ENCODE results near the gene SCYGR3.

DNA sequence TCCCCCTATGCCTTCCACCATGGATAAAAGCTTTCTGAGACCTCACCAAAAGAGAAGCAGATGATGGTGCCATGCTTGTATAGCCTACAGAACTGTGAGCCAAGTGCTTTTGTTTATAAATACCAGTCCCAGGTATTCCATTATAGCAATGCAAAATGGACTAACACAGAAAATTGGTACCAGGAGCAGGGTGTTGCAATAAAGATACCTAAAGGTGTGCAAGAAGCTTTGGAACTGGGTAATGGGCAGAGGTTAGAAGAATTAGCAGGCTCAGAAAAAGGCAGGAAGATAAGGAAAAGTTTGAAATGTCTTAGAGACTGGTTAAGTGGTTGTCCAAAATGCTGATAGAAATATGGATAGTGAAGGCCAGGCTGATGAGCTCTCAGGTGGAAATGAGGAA, 32.3 kb downstream of the SCYGR3 start:
- TF ChIP-seq, protein P1, sequence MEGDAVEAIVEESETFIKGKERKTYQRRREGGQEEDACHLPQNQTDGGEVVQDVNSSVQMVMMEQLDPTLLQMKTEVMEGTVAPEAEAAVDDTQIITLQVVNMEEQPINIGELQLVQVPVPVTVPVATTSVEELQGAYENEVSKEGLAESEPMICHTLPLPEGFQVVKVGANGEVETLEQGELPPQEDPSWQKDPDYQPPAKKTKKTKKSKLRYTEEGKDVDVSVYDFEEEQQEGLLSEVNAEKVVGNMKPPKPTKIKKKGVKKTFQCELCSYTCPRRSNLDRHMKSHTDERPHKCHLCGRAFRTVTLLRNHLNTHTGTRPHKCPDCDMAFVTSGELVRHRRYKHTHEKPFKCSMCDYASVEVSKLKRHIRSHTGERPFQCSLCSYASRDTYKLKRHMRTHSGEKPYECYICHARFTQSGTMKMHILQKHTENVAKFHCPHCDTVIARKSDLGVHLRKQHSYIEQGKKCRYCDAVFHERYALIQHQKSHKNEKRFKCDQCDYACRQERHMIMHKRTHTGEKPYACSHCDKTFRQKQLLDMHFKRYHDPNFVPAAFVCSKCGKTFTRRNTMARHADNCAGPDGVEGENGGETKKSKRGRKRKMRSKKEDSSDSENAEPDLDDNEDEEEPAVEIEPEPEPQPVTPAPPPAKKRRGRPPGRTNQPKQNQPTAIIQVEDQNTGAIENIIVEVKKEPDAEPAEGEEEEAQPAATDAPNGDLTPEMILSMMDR (IDR thresholded peaks at IDR 0.05), result no peak
- TF ChIP-seq ZFX (IDR thresholded peaks at IDR 0.05; ENCODE audit: borderline replicate concordance), result no peak
